Spleen (tissue), 3 donors: ENCODE results near the gene C1orf198.

Experiments used
- POLR2A ChIP-seq, 3 donors: fragments of 450-650 bp; IDR thresholded peaks; one replicate each; pipeline ENCODE4 v1.5.1; 2017; ENCODE audit warnings: antibody characterized with exemption in 3 of 3, mild to moderate bottlenecking in 1 of 3
- POLR2AphosphoS5 ChIP-seq, 3 donors: sonication (generic); formaldehyde crosslinking; IDR thresholded peaks; one replicate each; pipeline ENCODE4 v1.5.1; 2017; ENCODE audit warnings: antibody characterized with exemption in 3 of 3

- TF ChIP-seq POLR2A (IDR thresholded peaks at IDR 0.05) (no peak), POLR2AphosphoS5 (IDR thresholded peaks at IDR 0.05) (no peak)
Measured at GRCh38 chr1:230910755-230911117, 42.4 kb upstream of the C1orf198 start.
